ENCODE results near the gene EMP1.

EMP1 gene

DNA sequence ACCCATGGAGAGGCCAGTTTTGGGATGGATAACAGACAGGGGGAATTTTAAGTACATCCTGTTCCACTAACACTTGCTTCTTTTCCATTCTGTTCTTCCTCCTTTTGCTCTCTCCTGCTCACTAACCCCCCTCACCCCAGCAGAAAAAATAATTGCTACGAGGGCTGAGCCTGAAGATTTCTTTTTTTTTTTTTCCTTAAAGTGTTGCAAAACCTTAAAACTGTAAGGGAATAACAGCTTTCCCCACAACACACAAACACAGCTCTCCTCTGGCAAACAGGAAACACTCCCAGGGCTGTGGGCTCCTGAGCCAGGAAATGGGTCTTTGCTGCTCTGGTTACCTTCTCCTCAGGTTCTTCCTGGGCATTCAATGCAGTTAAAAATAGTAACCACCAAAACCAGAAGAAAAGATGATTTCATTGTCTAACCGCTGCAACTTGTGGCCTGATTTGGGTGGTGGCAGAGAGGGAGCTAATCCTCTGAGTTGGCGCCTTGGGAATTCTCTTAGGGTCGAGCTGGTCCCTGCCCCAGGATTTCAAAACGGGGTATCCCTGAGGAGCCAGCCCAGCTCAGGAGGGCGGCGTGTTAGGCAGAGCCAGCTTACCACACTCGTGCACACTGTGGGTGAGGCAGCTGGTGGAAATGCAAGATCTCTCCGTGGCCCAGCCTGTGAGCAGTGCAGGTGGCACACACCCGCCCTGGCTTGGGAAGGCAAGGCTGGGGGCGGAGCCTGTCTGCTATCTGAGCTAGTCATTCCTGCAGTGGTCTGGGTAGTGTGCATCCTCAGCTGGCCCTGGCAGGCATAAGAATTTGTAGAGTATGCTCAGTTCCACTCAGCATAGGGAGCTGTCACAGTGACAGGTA is 17.1 kb upstream of the EMP1 start:
- Histone ChIP-seq H3K27me3 (replicated peaks; ENCODE audit: control insufficient read depth, insufficient read depth, low read length) (peaks cover 2% of the 10 kb centered on the region; the same call in 1 of the 2 replicates), H3K4me3 (replicated peaks; ENCODE audit: low read depth, low read length) (no peak overlapping the region), H3K36me3 (ENCODE audit: control insufficient read depth, insufficient read depth, low read length) (no peaks in the 10 kb centered on the region)
- peak; percentile 22 for DNase-seq (ENCODE audit: extremely low read depth, insufficient read length)
- TF ChIP-seq, protein P1, sequence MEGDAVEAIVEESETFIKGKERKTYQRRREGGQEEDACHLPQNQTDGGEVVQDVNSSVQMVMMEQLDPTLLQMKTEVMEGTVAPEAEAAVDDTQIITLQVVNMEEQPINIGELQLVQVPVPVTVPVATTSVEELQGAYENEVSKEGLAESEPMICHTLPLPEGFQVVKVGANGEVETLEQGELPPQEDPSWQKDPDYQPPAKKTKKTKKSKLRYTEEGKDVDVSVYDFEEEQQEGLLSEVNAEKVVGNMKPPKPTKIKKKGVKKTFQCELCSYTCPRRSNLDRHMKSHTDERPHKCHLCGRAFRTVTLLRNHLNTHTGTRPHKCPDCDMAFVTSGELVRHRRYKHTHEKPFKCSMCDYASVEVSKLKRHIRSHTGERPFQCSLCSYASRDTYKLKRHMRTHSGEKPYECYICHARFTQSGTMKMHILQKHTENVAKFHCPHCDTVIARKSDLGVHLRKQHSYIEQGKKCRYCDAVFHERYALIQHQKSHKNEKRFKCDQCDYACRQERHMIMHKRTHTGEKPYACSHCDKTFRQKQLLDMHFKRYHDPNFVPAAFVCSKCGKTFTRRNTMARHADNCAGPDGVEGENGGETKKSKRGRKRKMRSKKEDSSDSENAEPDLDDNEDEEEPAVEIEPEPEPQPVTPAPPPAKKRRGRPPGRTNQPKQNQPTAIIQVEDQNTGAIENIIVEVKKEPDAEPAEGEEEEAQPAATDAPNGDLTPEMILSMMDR (IDR thresholded peaks at IDR 0.05; ENCODE audit: insufficient read depth, low read length, poor library complexity, severe bottlenecking), result no peak

- Histone ChIP-seq H3K36me3 (ENCODE audit: control insufficient read depth, insufficient read depth, low read length) (no peaks in the 10 kb centered on the region), H3K27me3 (replicated peaks; ENCODE audit: control insufficient read depth, insufficient read depth, low read length) (peaks cover 2% of the 10 kb centered on the region; the same call in 1 of the 2 replicates), H3K4me3 (replicated peaks; ENCODE audit: low read depth, low read length) (no peak overlapping the region)
- no peak for DNase-seq (ENCODE audit: extremely low read depth, insufficient read length)
- TF ChIP-seq, protein P1 (IDR thresholded peaks at IDR 0.05; ENCODE audit: insufficient read depth, low read length, poor library complexity, severe bottlenecking), result no peak
These were observed 15.0 kb upstream of the EMP1 start for GRCh38 chr12:13181375-13182070.

- no peak for DNase-seq (ENCODE audit: extremely low read depth, insufficient read length)
- no peak overlapping the region for H3K4me3 ChIP-seq (replicated peaks; ENCODE audit: low read depth, low read length)
- H3K27me3 ChIP-seq (replicated peaks; ENCODE audit: control insufficient read depth, insufficient read depth, low read length), result peaks cover 2% of the 10 kb centered on the region; the same call in 1 of the 2 replicates
- no peaks in the 10 kb centered on the region for H3K36me3 ChIP-seq (ENCODE audit: control insufficient read depth, insufficient read depth, low read length)
- TF ChIP-seq, protein P1 (IDR thresholded peaks at IDR 0.05; ENCODE audit: insufficient read depth, low read length, poor library complexity, severe bottlenecking), result no peak
These were observed 13.6 kb upstream of the EMP1 start for GRCh38 chr12:13182881-13183280.

DNA sequence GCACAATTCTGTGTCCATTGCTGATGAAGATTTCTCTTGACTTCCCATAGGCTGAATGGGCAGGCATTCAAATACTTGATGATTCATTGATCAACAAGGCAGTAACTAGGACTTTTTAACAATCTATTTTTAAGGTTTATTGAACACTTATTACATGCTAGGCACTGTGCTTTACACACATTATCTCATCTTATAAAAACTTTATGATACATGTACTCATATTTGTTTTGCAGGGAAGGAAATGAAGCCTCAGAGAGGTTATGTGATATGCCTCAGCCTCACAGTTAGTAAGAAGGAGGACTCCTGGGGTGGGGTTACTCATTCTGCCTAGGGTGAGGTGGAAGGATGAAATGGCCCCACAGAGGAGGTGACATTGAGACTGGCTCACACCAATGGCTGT is 12.9 kb upstream of the EMP1 start:
- Histone ChIP-seq H3K36me3 (ENCODE audit: control insufficient read depth, insufficient read depth, low read length) (no peaks in the 10 kb centered on the region), H3K27me3 (replicated peaks; ENCODE audit: control insufficient read depth, insufficient read depth, low read length) (peaks cover 2% of the 10 kb centered on the region; the same call in 1 of the 2 replicates), H3K4me3 (replicated peaks; ENCODE audit: low read depth, low read length) (no peak overlapping the region)
- no peak for DNase-seq (ENCODE audit: extremely low read depth, insufficient read length)
- TF ChIP-seq, protein P1 (IDR thresholded peaks at IDR 0.05; ENCODE audit: insufficient read depth, low read length, poor library complexity, severe bottlenecking), result no peak

DNA sequence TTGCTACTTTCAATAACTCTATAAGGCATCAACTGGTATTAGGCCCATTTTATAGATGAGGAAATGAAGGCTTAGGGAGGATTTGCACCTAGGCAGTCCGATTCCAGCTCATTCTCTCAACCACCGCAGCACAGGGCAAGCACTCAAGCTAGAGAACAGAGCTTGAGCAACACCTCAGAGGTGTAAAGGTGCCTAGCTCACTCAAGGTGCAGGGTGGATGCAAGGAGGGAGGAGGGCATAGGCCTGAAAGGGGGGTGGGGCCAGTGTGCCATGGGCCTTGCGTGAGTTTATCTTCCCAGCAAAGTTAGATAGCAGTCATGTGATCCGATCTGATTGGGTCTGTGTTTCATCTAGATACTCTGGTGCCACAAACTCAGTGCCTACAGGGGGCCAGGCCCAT is 10.2 kb upstream of the EMP1 start:
- DNase-seq (ENCODE audit: extremely low read depth, insufficient read length), result no peak
- Histone ChIP-seq H3K4me3 (replicated peaks; ENCODE audit: low read depth, low read length) (no peak overlapping the region), H3K27me3 (replicated peaks; ENCODE audit: control insufficient read depth, insufficient read depth, low read length) (peaks cover 2% of the 10 kb centered on the region; the same call in 1 of the 2 replicates), H3K36me3 (ENCODE audit: control insufficient read depth, insufficient read depth, low read length) (no peaks in the 10 kb centered on the region)
- TF ChIP-seq, protein P1 (IDR thresholded peaks at IDR 0.05; ENCODE audit: insufficient read depth, low read length, poor library complexity, severe bottlenecking), result no peak
